ENCODE results near the gene GOLGA6L6.
"Not testable (repeated sequence)": the region's sequence is repeated elsewhere in the genome, so short reads cannot be mapped to it uniquely, and the experiment has no call there.

Gene GOLGA6L6

GRCh38 chr15:20541700-20542099 is at the start of gene GOLGA6L6:
Gene GOLGA6L6, minus strand, starts transcription at chr15:20541800. Its CDS starts 91 bp downstream, at chr15:20541709.
- not testable (repeated sequence) for DNase-seq

DNA sequence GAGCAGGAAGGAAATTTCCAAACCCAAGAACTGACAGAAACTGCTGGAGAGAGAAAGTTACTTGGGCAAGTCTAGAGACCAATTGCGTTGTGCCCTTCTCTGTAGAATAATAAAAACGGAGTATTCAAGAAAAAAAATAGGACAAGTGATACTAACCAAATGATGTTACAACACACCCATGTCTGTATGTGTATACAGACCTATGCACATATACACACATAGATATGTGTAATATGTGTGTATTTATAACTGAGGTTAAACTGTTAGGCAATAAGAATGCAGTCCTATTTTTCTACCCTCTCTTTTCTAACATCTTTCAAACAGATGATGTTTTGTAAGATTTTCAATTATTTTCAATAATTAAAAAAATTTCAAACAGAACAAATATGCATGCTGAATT is 48.5 kb upstream of the GOLGA6L6 start:
- DNase-seq: not testable (repeated sequence)

- not testable (repeated sequence) for DNase-seq
Observed at GRCh38 chr15:20586821-20587220, 45.2 kb upstream of the GOLGA6L6 start.

- not testable (repeated sequence) for DNase-seq
Observed at GRCh38 chr15:20582726-20583115, 41.1 kb upstream of the GOLGA6L6 start.

DNA sequence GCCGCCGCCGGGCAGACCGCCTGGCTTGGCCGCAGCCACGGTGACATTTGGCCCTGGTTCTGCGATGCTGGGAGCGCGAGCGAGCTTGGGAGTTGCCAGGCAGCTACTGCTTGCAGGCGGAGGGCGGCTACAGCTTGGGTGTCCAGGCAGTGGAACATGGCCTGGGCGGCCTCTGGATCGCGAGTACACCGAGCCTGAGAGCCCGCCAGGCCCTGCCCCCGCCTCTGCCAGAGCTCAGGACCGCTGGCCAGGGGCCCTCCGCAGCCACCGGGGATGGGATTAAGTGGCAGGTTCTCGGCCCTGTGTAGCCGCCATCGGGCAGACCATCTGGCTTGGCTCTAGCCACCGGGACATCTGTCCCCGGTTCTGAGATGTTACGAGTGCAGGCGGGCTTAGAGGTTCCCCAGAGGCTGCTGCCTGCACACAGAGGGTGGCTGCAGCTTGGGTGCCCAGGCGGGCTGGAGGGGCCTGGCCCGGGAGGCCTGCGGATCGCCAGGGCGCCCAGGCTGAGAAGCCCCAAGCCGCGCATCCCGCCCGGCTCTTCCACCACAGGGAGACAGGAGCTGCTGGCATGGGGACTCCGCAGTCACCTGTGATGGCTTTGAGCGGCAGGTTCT is 40.6 kb upstream of the GOLGA6L6 start:
- DNase-seq: not testable (repeated sequence)

GRCh38 chr15:20581261-20582108 is 39.9 kb upstream of the GOLGA6L6 start:
- not testable (repeated sequence) for DNase-seq

- DNase-seq: not testable (repeated sequence)
Observed at GRCh38 chr15:20579662-20580061, 38.1 kb upstream of the GOLGA6L6 start.

DNA sequence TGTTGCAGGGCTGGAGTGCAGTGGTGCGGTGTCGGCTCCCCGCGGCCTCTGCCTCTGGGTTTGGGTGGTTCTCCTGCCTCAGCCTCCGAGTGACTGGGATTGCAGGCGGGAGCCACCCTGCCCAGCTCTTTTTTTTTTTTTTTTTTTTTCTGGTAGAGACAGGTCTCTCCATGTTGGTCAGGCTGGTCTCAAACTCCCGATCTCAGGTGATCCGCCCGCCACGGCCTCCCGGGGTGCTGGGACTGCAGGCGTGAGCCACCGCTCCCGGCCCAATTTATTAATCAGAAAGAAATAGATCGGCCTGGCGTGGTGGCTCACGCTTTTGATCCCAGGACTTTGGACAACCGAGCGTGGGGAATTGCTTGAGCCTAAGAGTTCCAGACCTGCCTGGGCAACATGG is 9.7 kb upstream of the GOLGA6L6 start:
- not testable (repeated sequence) for DNase-seq

- DNase-seq: peak; percentile 63
Observed at GRCh38 chr15:20505926-20506658, 35.5 kb downstream of the GOLGA6L6 start.

DNA sequence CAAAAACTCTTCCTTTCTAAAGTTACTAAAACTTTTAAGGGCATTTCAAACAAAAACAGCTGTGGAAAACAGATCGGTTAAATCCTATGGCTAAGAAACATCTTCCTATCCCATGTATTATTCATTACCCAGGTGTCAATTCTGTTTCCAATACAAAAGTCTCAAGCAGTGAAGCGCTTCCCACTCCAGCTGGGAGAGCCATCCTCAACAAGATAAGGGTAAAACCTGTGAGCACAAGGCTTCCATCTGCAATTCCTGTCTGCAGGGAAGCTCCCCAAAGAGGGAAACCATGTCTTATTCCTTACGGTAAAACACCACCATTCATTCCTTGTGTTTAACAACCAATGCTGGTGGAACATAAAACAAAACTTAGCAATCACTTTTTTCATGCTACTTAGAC is 38.8 kb downstream of the GOLGA6L6 start:
- not testable (repeated sequence) for DNase-seq

DNA sequence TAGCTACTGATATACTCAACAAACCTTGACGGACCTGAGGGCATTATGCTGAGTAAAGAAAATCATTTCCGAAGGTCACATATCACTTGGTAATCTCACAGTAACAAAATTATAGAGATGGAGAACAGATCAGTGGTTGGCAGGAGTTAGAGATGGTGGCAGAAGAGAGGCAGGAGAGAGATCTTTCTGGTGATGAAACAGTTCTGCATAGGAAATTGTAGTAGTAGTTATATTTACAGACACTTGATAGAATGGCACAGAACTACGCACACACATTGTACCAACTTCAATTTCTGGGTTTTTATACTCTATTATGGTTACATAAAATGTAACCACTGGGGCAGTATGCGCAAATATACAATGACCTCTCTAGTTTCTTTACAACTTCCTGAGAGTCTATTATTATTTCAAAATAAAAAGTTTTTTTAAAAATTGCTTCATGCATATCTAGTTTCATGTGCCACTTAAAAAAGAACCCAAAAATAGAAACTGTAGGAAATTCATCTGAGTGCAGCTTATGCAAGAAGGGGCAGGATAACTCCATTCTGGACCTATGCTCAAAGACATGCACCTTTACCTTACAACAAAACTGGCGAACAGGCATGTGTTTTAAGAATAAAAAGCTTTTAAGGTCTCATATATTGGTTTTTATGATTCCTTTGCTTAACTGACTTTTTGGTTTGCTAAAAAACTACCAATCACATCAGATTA is 39.9 kb downstream of the GOLGA6L6 start:
- not testable (repeated sequence) for DNase-seq

DNA sequence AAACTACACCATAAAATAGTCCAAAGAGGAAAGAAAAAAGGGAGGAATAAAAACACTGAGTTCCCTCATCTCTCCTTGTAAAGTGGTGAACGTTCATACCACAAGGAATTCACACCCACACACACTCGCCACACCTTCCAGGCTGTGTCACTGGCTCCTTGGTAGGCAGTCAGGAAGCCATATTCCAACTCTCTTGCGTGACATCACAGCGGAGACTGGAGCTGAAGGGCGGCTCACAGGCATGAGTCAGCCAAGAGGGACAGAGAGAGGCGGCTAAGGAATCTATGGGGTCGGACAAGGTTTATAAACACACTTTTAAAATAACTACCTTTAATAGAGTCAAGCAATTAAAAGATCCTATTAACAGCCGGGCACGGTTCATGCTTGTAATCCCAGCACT is 43.8 kb downstream of the GOLGA6L6 start:
- DNase-seq: not testable (repeated sequence)

DNA sequence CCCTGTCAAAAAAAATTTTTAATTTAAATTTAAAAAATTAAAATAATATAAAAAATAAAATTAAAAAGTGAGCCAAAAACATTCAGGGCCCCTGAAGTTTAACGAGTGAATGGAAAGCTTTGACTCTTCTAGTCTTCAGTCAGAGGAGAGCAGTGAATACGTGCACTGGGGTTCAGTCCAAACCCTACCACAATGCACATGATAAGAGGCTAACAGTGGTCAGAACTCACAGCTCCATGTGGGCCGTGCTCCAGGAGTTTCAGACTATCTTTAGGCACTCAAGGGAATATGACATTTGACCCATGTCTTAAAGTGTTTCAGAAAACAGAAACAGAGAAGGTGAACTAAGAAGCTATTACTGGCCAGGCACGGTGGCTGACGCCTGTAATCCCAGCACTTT is 48.6 kb downstream of the GOLGA6L6 start:
- DNase-seq: not testable (repeated sequence)

GRCh38 chr15:20492598-20492997 is 49.0 kb downstream of the GOLGA6L6 start:
- not testable (repeated sequence) for DNase-seq

- DNase-seq: not testable (repeated sequence)
Observed at GRCh38 chr15:20489320-20489719, 52.3 kb downstream of the GOLGA6L6 start.
